Endodermal cell (in vitro differentiated cells): ENCODE measurements around the gene SPATA33. TPM values are rescaled to one million over a fixed set of nuclear protein-coding genes. Genes with fewer than 3 reads are reported as not detected.

Source experiments
- DNase-seq: peaks from one replicate; pipeline ENCODE4 v3.0.0-alpha.2; 2017
- H3K27ac ChIP-seq: 2 replicates; pipeline ENCODE4 v1.5.1; 2013; ENCODE audit warnings: mild to moderate bottlenecking, low read depth, low read length, moderate library complexity
- H3K27me3 ChIP-seq: 2 replicates; pipeline ENCODE4 v1.6.1; 2013; ENCODE audit warnings: mild to moderate bottlenecking, low read length, moderate library complexity; ENCODE audit not compliant: insufficient read depth, control insufficient read depth, poor library complexity, severe bottlenecking
- H3K36me3 ChIP-seq: 2 replicates; pipeline ENCODE4 v1.7.0; 2013; ENCODE audit warnings: mild to moderate bottlenecking, low read length, moderate library complexity; ENCODE audit not compliant: control insufficient read depth, insufficient read depth
- H3K4me1 ChIP-seq: one replicate; pipeline ENCODE4 v1.7.0; 2013; ENCODE audit warnings: low read length; ENCODE audit not compliant: control insufficient read depth, insufficient read depth
- H3K4me3 ChIP-seq: 2 replicates; pipeline ENCODE4 v1.5.1; 2013; ENCODE audit warnings: mild to moderate bottlenecking, low read length, moderate library complexity
- H3K9ac ChIP-seq: 2 replicates; pipeline ENCODE4 v1.6.1; 2013; ENCODE audit warnings: mild to moderate bottlenecking, low read length, moderate library complexity; ENCODE audit not compliant: poor library complexity, severe bottlenecking; ENCODE audit errors: extremely low read depth
- H3K9me3 ChIP-seq: 2 replicates; pipeline ENCODE4 v1.6.1; 2013; ENCODE audit warnings: mild to moderate bottlenecking, low read length, moderate library complexity; ENCODE audit not compliant: control insufficient read depth
- H3K27ac Mint-ChIP-seq: 2 replicates; pipeline ENCODE4 v1.8.0; 2020; ENCODE audit warnings: mixed read lengths
- H3K27me3 Mint-ChIP-seq: 2 replicates; pipeline ENCODE4 v1.8.0; 2021; ENCODE audit warnings: mild to moderate bottlenecking, mixed read lengths; ENCODE audit not compliant: insufficient read depth
- H3K36me3 Mint-ChIP-seq: 2 replicates; pipeline ENCODE4 v1.8.0; 2020; ENCODE audit warnings: low read depth, mixed read lengths
- H3K4me1 Mint-ChIP-seq: 2 replicates; pipeline ENCODE4 v1.8.0; 2020; ENCODE audit warnings: mixed read lengths
- H3K4me3 Mint-ChIP-seq: 2 replicates; pipeline ENCODE4 v1.8.0; 2020; ENCODE audit warnings: mild to moderate bottlenecking, moderate library complexity, mixed read lengths
- H3K9me3 Mint-ChIP-seq: 2 replicates; pipeline ENCODE4 v1.8.0; 2020; ENCODE audit warnings: mild to moderate bottlenecking, mixed read lengths
- CTCF ChIP-seq: fragments of 200-600 bp; sonication (generic); conservative IDR thresholded peaks from 2 replicates; pipeline ENCODE4 v1.5.0; 2021; ENCODE audit warnings: antibody characterized with exemption, mild to moderate bottlenecking
- WGBS, 2 experiments: methylation state at CpG; one replicate each; pipeline versions ENCODE4 v1.1.5 to v1.1.7; 2013; ENCODE audit warnings: missing lambda C conversion rate in 2 of 2, mixed read lengths in 1 of 2; ENCODE audit not compliant: insufficient coverage in 1 of 2, insufficient read length in 1 of 2; 5-methylcytosine and 5-hydroxymethylcytosine counted together
- total RNA-seq, 2 donors: library from RNA; stranded (reverse); fragmentation: NEBNext Ultra II Directional in 1 of 2; extraction: Animal tissue kit (Norgen Biotek cat#: 25700) in 1 of 2; gene quantifications; 2 replicates in 1 of 2; 3 replicates in 1 of 2; pipeline ENCODE4 v1.2.1, GENCODE V29; 2021

Gene SPATA33
- total RNA-seq, 2 donors from 2014 or later: 21.8 to 28.7 TPM

GRCh38 chr16:89690392-89690901 lies 32.8 kb downstream of the SPATA33 start:
- no peak for DNase-seq
- Histone ChIP-seq H3K4me3 (no peak overlapping the region), H3K27me3 (no peaks in the 10 kb centered on the region), H3K9me3 (peaks cover 7% of the 10 kb centered on the region), H3K36me3 (peaks cover 47% of the 10 kb centered on the region), H3K27ac (no peak overlapping the region), H3K9ac (no peak overlapping the region), H3K4me1 (no peaks in the 10 kb centered on the region)
- no peaks in the 10 kb centered on the region for H3K27me3 Mint-ChIP-seq
- peaks cover 8% of the 10 kb centered on the region for H3K9me3 Mint-ChIP-seq
- H3K4me1 Mint-ChIP-seq: peaks cover 6% of the 10 kb centered on the region
- 95 to 97% methylated on average over 9 to 16 of the region's 16 CpGs for WGBS, 2 experiments
- peaks cover 66% of the 10 kb centered on the region for H3K36me3 Mint-ChIP-seq
- TF ChIP-seq CTCF: no peak
- H3K27ac Mint-ChIP-seq: no peak overlapping the region
- no peak overlapping the region for H3K4me3 Mint-ChIP-seq

- H3K27me3 Mint-ChIP-seq: no peaks in the 10 kb centered on the region
- H3K27me3 ChIP-seq: no peaks in the 10 kb centered on the region
- no peak overlapping the region for H3K27ac Mint-ChIP-seq
- TF ChIP-seq CTCF: no peak
- H3K27ac ChIP-seq: no peak overlapping the region
- 96 to 99% methylated on average over 15 to 21 of the region's 21 CpGs for WGBS, 2 experiments
- H3K36me3 Mint-ChIP-seq: peaks cover 59% of the 10 kb centered on the region
- no peak overlapping the region for H3K9ac ChIP-seq
- DNase-seq: no peak
- H3K9me3 Mint-ChIP-seq: peaks cover under 1% of the 10 kb centered on the region
- H3K36me3 ChIP-seq: peaks cover 40% of the 10 kb centered on the region
- H3K4me3 ChIP-seq: no peak overlapping the region
- no peaks in the 10 kb centered on the region for H3K9me3 ChIP-seq
- no peak overlapping the region for H3K4me3 Mint-ChIP-seq
- H3K4me1 Mint-ChIP-seq: peaks cover 6% of the 10 kb centered on the region
- H3K4me1 ChIP-seq: no peaks in the 10 kb centered on the region
Measured at GRCh38 chr16:89691231-89691985, 33.8 kb downstream of the SPATA33 start.

- H3K27me3 ChIP-seq: no peaks in the 10 kb centered on the region
- peaks cover 40% of the 10 kb centered on the region for H3K36me3 ChIP-seq
- TF ChIP-seq CTCF: no peak
- Mint-ChIP-seq H3K4me3 (no peak overlapping the region), H3K27me3 (no peaks in the 10 kb centered on the region), H3K9me3 (no peaks in the 10 kb centered on the region), H3K4me1 (peaks cover 6% of the 10 kb centered on the region), H3K27ac (no peak overlapping the region), H3K36me3 (peaks cover 59% of the 10 kb centered on the region)
- H3K9me3 ChIP-seq: no peaks in the 10 kb centered on the region
- H3K27ac ChIP-seq: no peak overlapping the region
- no peak for DNase-seq
- no peak overlapping the region for H3K9ac ChIP-seq
- H3K4me3 ChIP-seq: no peak overlapping the region
- WGBS, 2 experiments: 95 to 100% methylated on average over 6 to 13 of the region's 13 CpGs
- no peaks in the 10 kb centered on the region for H3K4me1 ChIP-seq
Measured at GRCh38 chr16:89691986-89692569, 34.4 kb downstream of the SPATA33 start.
